ENCODE measurements around the gene SLC13A1.

SLC13A1 gene

GRCh38 chr7:123075838-123076467 lies 123.8 kb downstream of the SLC13A1 start:
- Histone ChIP-seq H3K9ac (ENCODE audit: low read length) (no peak overlapping the region), H3K4me3 (ENCODE audit: low read length) (no peak overlapping the region), H3K27me3 (replicated peaks; ENCODE audit: control insufficient read depth, insufficient read depth, low read length) (peaks cover 5% of the 10 kb centered on the region), H3K36me3 (ENCODE audit: control insufficient read depth, insufficient read depth, low read length, severe bottlenecking) (no peaks in the 10 kb centered on the region), H3K4me1 (ENCODE audit: control insufficient read depth, insufficient read depth, low read length) (no peaks in the 10 kb centered on the region), H3K9me3 (ENCODE audit: control insufficient read depth, low read length) (no peaks in the 10 kb centered on the region)
- DNase-seq (ENCODE audit: low read depth), result no peak

GRCh38 chr7:123070702-123071286 lies 129.0 kb downstream of the SLC13A1 start:
- H3K9ac ChIP-seq (ENCODE audit: low read length), result no peak overlapping the region
- peak; percentile 25 for DNase-seq (ENCODE audit: low read depth)
- H3K36me3 ChIP-seq (ENCODE audit: control insufficient read depth, insufficient read depth, low read length, severe bottlenecking), result no peaks in the 10 kb centered on the region
- H3K4me3 ChIP-seq (ENCODE audit: low read length), result no peak overlapping the region
- H3K9me3 ChIP-seq (ENCODE audit: control insufficient read depth, low read length), result no peaks in the 10 kb centered on the region
- peaks cover 5% of the 10 kb centered on the region for H3K27me3 ChIP-seq (replicated peaks; ENCODE audit: control insufficient read depth, insufficient read depth, low read length)
- no peaks in the 10 kb centered on the region for H3K4me1 ChIP-seq (ENCODE audit: control insufficient read depth, insufficient read depth, low read length)

GRCh38 chr7:123067814-123068213 lies 132.0 kb downstream of the SLC13A1 start:
- Histone ChIP-seq H3K4me1 (ENCODE audit: control insufficient read depth, insufficient read depth, low read length) (no peaks in the 10 kb centered on the region), H3K9ac (ENCODE audit: low read length) (no peak overlapping the region), H3K27me3 (replicated peaks; ENCODE audit: control insufficient read depth, insufficient read depth, low read length) (no peaks in the 10 kb centered on the region), H3K9me3 (ENCODE audit: control insufficient read depth, low read length) (no peaks in the 10 kb centered on the region), H3K36me3 (ENCODE audit: control insufficient read depth, insufficient read depth, low read length, severe bottlenecking) (no peaks in the 10 kb centered on the region), H3K4me3 (ENCODE audit: low read length) (no peak overlapping the region)
- no peak for DNase-seq (ENCODE audit: low read depth)
